IMR-90 (cell line): ENCODE data around the gene SH2D7. TPM values are rescaled to one million over a fixed set of nuclear protein-coding genes. Genes with fewer than 3 reads are reported as not detected.

Experiments used
- ATAC-seq: fragments of 200-7000 bp; cut with Tn5 transposase; 2 replicates; pipeline ENCODE4 v1.9.1; 2020; ENCODE audit warnings: low read depth, mild to moderate bottlenecking, moderate library complexity
- BruUV-seq: library from RNA; stranded (reverse); fragments of 400-500 nt; replicated peaks from 2 replicates; lab custom pipeline; 2021; lab: Mats Ljungman, UMichigan
- CTCF ChIA-PET: fragments of 300-600 bp; formaldehyde crosslinking; extraction: SDS; loops from one replicate; lab custom pipeline; 2021; ENCODE audit warnings: antibody characterized with exemption; lab: Yijun Ruan, JAX
- POLR2A ChIA-PET: fragments of 300-600 bp; sonication (Branson Sonifier 250); formaldehyde crosslinking; loops from one replicate; lab custom pipeline; 2022; ENCODE audit warnings: antibody characterized with exemption; ENCODE audit not compliant: unreplicated experiment; lab: Charles Lee
- DNase-seq: peaks from one replicate; pipeline ENCODE4 v3.0.0; 2013
- H2AFZ ChIP-seq: replicated peaks from 2 replicates; pipeline ENCODE3; 2013; ENCODE audit warnings: low read length, mild to moderate bottlenecking; ENCODE audit not compliant: poor library complexity
- H2AK5ac ChIP-seq: 2 replicates; pipeline ENCODE4 v1.6.1; 2013; ENCODE audit warnings: low read depth, low read length, inconsistent platforms
- H2AK9ac ChIP-seq: replicated peaks from 2 replicates; pipeline ENCODE3; 2013; ENCODE audit warnings: mild to moderate bottlenecking, low read depth, low read length, moderate library complexity; ENCODE audit not compliant: poor library complexity
- H2BK120ac ChIP-seq: 2 replicates; pipeline ENCODE4 v1.6.1; 2013; ENCODE audit warnings: low read depth, low read length, inconsistent platforms
- H2BK15ac ChIP-seq: 3 replicates; pipeline ENCODE4 v1.6.1; 2013; ENCODE audit warnings: low read depth, low read length, inconsistent platforms
- H2BK20ac ChIP-seq: 2 replicates; pipeline ENCODE4 v1.6.1; 2013; ENCODE audit warnings: low read depth, mild to moderate bottlenecking, inconsistent platforms, low read length, moderate library complexity
- H2BK5ac ChIP-seq: 2 replicates; pipeline ENCODE4 v1.6.1; 2013; ENCODE audit warnings: mild to moderate bottlenecking, low read depth, low read length, inconsistent platforms; ENCODE audit not compliant: poor library complexity, severe bottlenecking
- H3K14ac ChIP-seq: replicated peaks from 2 replicates; pipeline ENCODE4 v1.6.1; 2013; ENCODE audit warnings: low read depth, low read length, inconsistent platforms
- H3K18ac ChIP-seq: 2 replicates; pipeline ENCODE4 v1.6.1; 2013; ENCODE audit warnings: low read depth, low read length, control low read depth
- H3K23ac ChIP-seq: 2 replicates; pipeline ENCODE4 v1.6.1; 2013; ENCODE audit warnings: low read depth, low read length, inconsistent platforms
- H3K27ac ChIP-seq: 2 replicates; pipeline ENCODE4 v1.5.1; 2013; ENCODE audit warnings: mild to moderate bottlenecking, control low read depth, low read length; ENCODE audit not compliant: insufficient read depth
- H3K27me3 ChIP-seq: 2 replicates; pipeline ENCODE4 v1.6.1; 2013; ENCODE audit warnings: low read length; ENCODE audit not compliant: control insufficient read depth, insufficient read depth
- H3K36me3 ChIP-seq: 2 replicates; pipeline ENCODE4 v1.6.1; 2013; ENCODE audit warnings: low read length, mixed read lengths; ENCODE audit not compliant: control insufficient read depth, insufficient read depth
- H3K4ac ChIP-seq: 2 replicates; pipeline ENCODE4 v1.6.1; 2013; ENCODE audit warnings: low read depth, low read length, inconsistent platforms
- H3K4me1 ChIP-seq: 2 replicates; pipeline ENCODE4 v1.6.1; 2013; ENCODE audit warnings: low read length, mixed read lengths; ENCODE audit not compliant: control insufficient read depth, insufficient read depth
- H3K4me2 ChIP-seq: 2 replicates; pipeline ENCODE4 v1.6.1; 2013; ENCODE audit warnings: low read depth, mild to moderate bottlenecking, control low read depth, low read length, moderate library complexity
- H3K4me3 ChIP-seq: 2 replicates; pipeline ENCODE4 v1.5.1; 2013; ENCODE audit warnings: low read depth, mild to moderate bottlenecking, control low read depth, low read length, moderate library complexity; ENCODE audit not compliant: insufficient read depth
- H3K56ac ChIP-seq: 2 replicates; pipeline ENCODE4 v1.6.1; 2013; ENCODE audit warnings: low read length, inconsistent platforms; ENCODE audit not compliant: insufficient read depth; ENCODE audit errors: extremely low read depth
- H3K79me1 ChIP-seq, 2 experiments: 2 replicates each; pipeline ENCODE4 v1.6.1; 2013; ENCODE audit warnings: low read length in 2 of 2, inconsistent platforms in 1 of 2, low read depth in 1 of 2
- H3K9ac ChIP-seq: 2 replicates; pipeline ENCODE4 v1.6.1; 2013; ENCODE audit warnings: low read depth, low read length, control low read depth
- H3K9me1 ChIP-seq: 2 replicates; pipeline ENCODE4 v1.6.1; 2013; ENCODE audit warnings: low read length, inconsistent platforms; ENCODE audit not compliant: insufficient read depth
- H3K9me3 ChIP-seq: 2 replicates; pipeline ENCODE4 v1.6.1; 2013; ENCODE audit warnings: low read length; ENCODE audit not compliant: control insufficient read depth, insufficient read depth
- H4K20me1 ChIP-seq: 2 replicates; pipeline ENCODE4 v1.6.1; 2013; ENCODE audit warnings: low read length, inconsistent platforms; ENCODE audit not compliant: insufficient read depth
- H4K5ac ChIP-seq: 2 replicates; pipeline ENCODE4 v1.6.1; 2013; ENCODE audit warnings: mild to moderate bottlenecking, low read depth, low read length, control low read depth
- H4K8ac ChIP-seq, 2 experiments: 2 replicates each; pipeline ENCODE4 v1.6.1; 2013; ENCODE audit warnings: low read depth in 2 of 2, low read length in 2 of 2, control low read depth in 1 of 2, inconsistent platforms in 1 of 2
- H4K91ac ChIP-seq: 2 replicates; pipeline ENCODE4 v1.6.1; 2013; ENCODE audit warnings: low read depth, low read length, inconsistent platforms; ENCODE audit not compliant: insufficient read depth
- BHLHE40 ChIP-seq: fragments of 150-350 bp; IDR thresholded peaks from 2 replicates; pipeline ENCODE4 v1.6.1; 2016; ENCODE audit warnings: mild to moderate bottlenecking, low read depth, low read length
- CEBPB ChIP-seq: IDR thresholded peaks from 2 replicates; pipeline ENCODE4 v1.6.1; 2012; ENCODE audit warnings: low read depth, low read length, improper control_type of control experiment
- CHD1 ChIP-seq: IDR thresholded peaks from 2 replicates; pipeline ENCODE4 v1.6.1; 2012; ENCODE audit warnings: low read depth, low read length, improper control_type of control experiment
- ELK1 ChIP-seq: fragments of 150-350 bp; IDR thresholded peaks from 2 replicates; pipeline ENCODE4 v1.6.1; 2016; ENCODE audit warnings: low read depth, mild to moderate bottlenecking, low read length, moderate library complexity, borderline replicate concordance
- FOS ChIP-seq: fragments of 150-350 bp; IDR thresholded peaks from 2 replicates; pipeline ENCODE4 v1.6.1; 2016; ENCODE audit warnings: low read depth, low read length
- MAFK ChIP-seq: IDR thresholded peaks from 2 replicates; pipeline ENCODE4 v1.6.1; 2012; ENCODE audit warnings: low read depth, low read length, improper control_type of control experiment
- MAZ ChIP-seq: IDR thresholded peaks from 2 replicates; pipeline ENCODE4 v1.6.1; 2012; ENCODE audit warnings: low read depth, mild to moderate bottlenecking, low read length, improper control_type of control experiment, moderate library complexity, borderline replicate concordance
- MXI1 ChIP-seq: IDR thresholded peaks from 2 replicates; pipeline ENCODE4 v1.6.1; 2012; ENCODE audit warnings: low read depth, mild to moderate bottlenecking, low read length, moderate library complexity, borderline replicate concordance
- NFE2L2 ChIP-seq: fragments of 150-350 bp; IDR thresholded peaks from 2 replicates; pipeline ENCODE4 v1.6.1; 2016; ENCODE audit warnings: low read depth, mild to moderate bottlenecking, low read length
- RAD21 ChIP-seq: IDR thresholded peaks from 2 replicates; pipeline ENCODE4 v1.6.1; 2012; ENCODE audit warnings: low read length, improper control_type of control experiment
- RCOR1 ChIP-seq: IDR thresholded peaks from 2 replicates; pipeline ENCODE4 v1.6.1; 2012; ENCODE audit warnings: mild to moderate bottlenecking, low read length, improper control_type of control experiment; ENCODE audit not compliant: insufficient replicate concordance
- RFX5 ChIP-seq: IDR thresholded peaks from 2 replicates; pipeline ENCODE4 v1.8.0; 2012; ENCODE audit warnings: low read depth, mild to moderate bottlenecking, low read length, moderate library complexity
- SMC3 ChIP-seq: fragments of 150-350 bp; IDR thresholded peaks from 2 replicates; pipeline ENCODE4 v1.6.1; 2016; ENCODE audit warnings: low read depth, mild to moderate bottlenecking, antibody characterized with exemption, low read length, moderate library complexity
- dilution Hi-C: fragments of 300-500 bp; cut with HindIII; formaldehyde crosslinking; loops from one replicate; pipeline ENCODE4 v1.14.3; 2018; ENCODE audit warnings: low sequenced_read_pairs; ENCODE audit not compliant: unreplicated experiment
- in situ Hi-C: fragments of 300-500 bp; cut with MboI; formaldehyde crosslinking; loops from 3 replicates; pipeline ENCODE4 v1.14.3; 2019; ENCODE audit warnings: low sequenced_read_pairs, inconsistent platforms, mixed read lengths
- intact Hi-C: fragments of 100-400 bp; cut with micrococcal nuclease; formaldehyde crosslinking; loops from 2 replicates; pipeline ENCODE4 v1.10.0; 2022
- polyA plus RNA-seq, 3 experiments: library from polyadenylated mRNA; depleted of rRNA; stranded (reverse); fragments of >200 nt; gene quantifications; 2 replicates each; pipeline ENCODE4 v1.2.3, GENCODE V29; 2012; ENCODE audit warnings: low replicate concordance in 1 of 3
- total RNA-seq: library from RNA; depleted of rRNA; stranded (reverse); fragments of >200 nt; gene quantifications from 2 replicates; pipeline ENCODE4 v1.2.3, GENCODE V29; 2012
- TF ChIP-seq, protein P1 (sequence below): conservative IDR thresholded peaks from 2 replicates; pipeline ENCODE4 v1.5.1; 2012; ENCODE audit warnings: mild to moderate bottlenecking, low read depth, low read length, improper control_type of control experiment
- TF ChIP-seq, protein P2 (sequence below): fragments of 150-350 bp; IDR thresholded peaks from 2 replicates; pipeline ENCODE4 v1.6.1; 2017; ENCODE audit warnings: mild to moderate bottlenecking, antibody characterized with exemption, low read length, low read depth

Gene SH2D7
- total and polyA plus RNA-seq, 2 of the 4 experiments (the other 2 are of a cell fraction), result not detected

DNA sequence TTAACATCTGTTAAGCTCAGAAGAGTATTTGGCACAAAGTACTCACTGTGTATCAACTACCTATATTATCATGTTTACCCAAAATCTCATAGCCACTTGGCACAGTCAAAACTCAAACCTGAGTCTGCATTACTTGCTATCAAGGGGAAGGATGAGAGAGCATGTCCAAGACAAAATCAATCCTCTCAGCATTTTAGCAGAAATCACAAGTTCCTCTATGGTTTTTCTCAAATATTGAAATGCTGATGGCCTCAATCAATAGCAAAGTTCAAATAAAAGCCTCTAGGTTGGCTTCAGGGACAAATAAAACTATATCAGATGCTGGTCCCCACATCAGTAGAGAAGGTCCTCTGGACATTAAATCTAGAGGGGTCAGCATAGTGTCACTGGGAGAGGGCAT is 29.1 kb upstream of the SH2D7 start:
- peak overlapping the region; percentile 90 for H2BK5ac ChIP-seq
- H3K79me1 ChIP-seq, result peaks cover 30 to 81% of the 10 kb centered on the region in 2 experiments
- dilution Hi-C loops (no loop called here), in situ Hi-C loops (no loop called here), intact Hi-C loops (loop anchor here (2.0 kb wide), 1 partner anchor 40 kb away; no protein-coding TSS in a partner anchor)
- H3K23ac ChIP-seq, result peak overlapping the region; percentile 44; the same call in 1 of the 2 replicates
- H3K4ac ChIP-seq, result no peak overlapping the region
- no peak overlapping the region; the same call in 1 of the 2 replicates for H3K9ac ChIP-seq
- H3K36me3 ChIP-seq, result 0 out of 2 replicates have a peak, but pooled peaks cover 2% of the 10 kb centered on the region
- no peaks in the 10 kb centered on the region for H3K27me3 ChIP-seq
- ChIA-PET POLR2A (no interaction called here), CTCF (no interaction called here)
- 0 out of 2 replicates have a peak overlapping the region, but pooled peaks have one; percentile 33 for H4K5ac ChIP-seq
- no peak for ATAC-seq
- 0 out of 2 replicates have a peak overlapping the region, but pooled peaks have one; percentile 3 for H2BK20ac ChIP-seq
- peak overlapping the region in 1 of 2 experiments; percentile 18; a peak in 1 of 4 replicates for H4K8ac ChIP-seq
- H3K4me2 ChIP-seq, result no peak overlapping the region
- H2AK9ac ChIP-seq, result no peak overlapping the region
- no peak overlapping the region for H3K4me3 ChIP-seq
- H3K9me3 ChIP-seq, result no peaks in the 10 kb centered on the region
- DNase-seq, result no peak
- peaks cover 48% of the 10 kb centered on the region for H3K4me1 ChIP-seq
- H3K56ac ChIP-seq, result no peak overlapping the region
- H2AFZ ChIP-seq, result no peak overlapping the region
- H2BK15ac ChIP-seq, result no peak overlapping the region
- H2AK5ac ChIP-seq, result no peak overlapping the region; the same call in 1 of the 2 replicates
- H2BK120ac ChIP-seq, result peak overlapping the region; percentile 30; the same call in 1 of the 2 replicates
- peak overlapping the region; percentile 95; the same call in 1 of the 2 replicates for H3K27ac ChIP-seq
- H4K91ac ChIP-seq, result peak overlapping the region; percentile 21; the same call in 1 of the 2 replicates
- peaks cover 63% of the 10 kb centered on the region for H4K20me1 ChIP-seq
- TF ChIP-seq MAZ (no peak), SMC3 (no peak), MAFK (no peak), NFE2L2 (no peak), FOS (no peak), ELK1 (no peak), MXI1 (no peak), BHLHE40 (no peak), RFX5 (no peak), RCOR1 (no peak), CHD1 (no peak), RAD21 (no peak), CEBPB (no peak)
- TF ChIP-seq, protein P1, sequence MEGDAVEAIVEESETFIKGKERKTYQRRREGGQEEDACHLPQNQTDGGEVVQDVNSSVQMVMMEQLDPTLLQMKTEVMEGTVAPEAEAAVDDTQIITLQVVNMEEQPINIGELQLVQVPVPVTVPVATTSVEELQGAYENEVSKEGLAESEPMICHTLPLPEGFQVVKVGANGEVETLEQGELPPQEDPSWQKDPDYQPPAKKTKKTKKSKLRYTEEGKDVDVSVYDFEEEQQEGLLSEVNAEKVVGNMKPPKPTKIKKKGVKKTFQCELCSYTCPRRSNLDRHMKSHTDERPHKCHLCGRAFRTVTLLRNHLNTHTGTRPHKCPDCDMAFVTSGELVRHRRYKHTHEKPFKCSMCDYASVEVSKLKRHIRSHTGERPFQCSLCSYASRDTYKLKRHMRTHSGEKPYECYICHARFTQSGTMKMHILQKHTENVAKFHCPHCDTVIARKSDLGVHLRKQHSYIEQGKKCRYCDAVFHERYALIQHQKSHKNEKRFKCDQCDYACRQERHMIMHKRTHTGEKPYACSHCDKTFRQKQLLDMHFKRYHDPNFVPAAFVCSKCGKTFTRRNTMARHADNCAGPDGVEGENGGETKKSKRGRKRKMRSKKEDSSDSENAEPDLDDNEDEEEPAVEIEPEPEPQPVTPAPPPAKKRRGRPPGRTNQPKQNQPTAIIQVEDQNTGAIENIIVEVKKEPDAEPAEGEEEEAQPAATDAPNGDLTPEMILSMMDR, result no peak
- TF ChIP-seq, protein P2, sequence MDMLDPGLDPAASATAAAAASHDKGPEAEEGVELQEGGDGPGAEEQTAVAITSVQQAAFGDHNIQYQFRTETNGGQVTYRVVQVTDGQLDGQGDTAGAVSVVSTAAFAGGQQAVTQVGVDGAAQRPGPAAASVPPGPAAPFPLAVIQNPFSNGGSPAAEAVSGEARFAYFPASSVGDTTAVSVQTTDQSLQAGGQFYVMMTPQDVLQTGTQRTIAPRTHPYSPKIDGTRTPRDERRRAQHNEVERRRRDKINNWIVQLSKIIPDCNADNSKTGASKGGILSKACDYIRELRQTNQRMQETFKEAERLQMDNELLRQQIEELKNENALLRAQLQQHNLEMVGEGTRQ, result no peak
- peaks cover 53% of the 10 kb centered on the region for H3K9me1 ChIP-seq
- no TSS peak for BruUV-seq
- peak overlapping the region; percentile 84 for H3K18ac ChIP-seq
- 0 out of 2 replicates have a peak overlapping the region, but pooled peaks have one; percentile 57 for H3K14ac ChIP-seq
